Karpas-422 (cell line): Measurements from ENCODE around the gene MVP. TPM values are rescaled to one million over a fixed set of nuclear protein-coding genes. Genes with fewer than 3 reads are reported as not detected.
A peak's percentile ranks its signal among the peaks of the same experiment; 100 is the strongest.
"Not testable (repeated sequence)": the region's sequence is repeated elsewhere in the genome, so short reads cannot be mapped to it uniquely, and the experiment has no call there.

ENCODE experiments used
- DNase-seq: peaks from one replicate; pipeline ENCODE4 v3.0.0-alpha.2; 2015
- H2AFZ ChIP-seq: fragments of 200-600 bp; sonication (generic); 2 replicates; pipeline ENCODE4 v1.6.1; 2014; ENCODE audit warnings: antibody characterized with exemption, low read length, mixed read lengths
- H3K27ac ChIP-seq: fragments of 200-600 bp; sonication (generic); 2 replicates; pipeline ENCODE4 v1.5.1; 2014; ENCODE audit warnings: mild to moderate bottlenecking, low read length, moderate library complexity
- H3K27me3 ChIP-seq: fragments of 200-600 bp; sonication (generic); 2 replicates; pipeline ENCODE4 v1.6.1; 2014; ENCODE audit warnings: low read length, mixed read lengths
- H3K36me3 ChIP-seq: fragments of 200-600 bp; sonication (generic); 2 replicates; pipeline ENCODE4 v1.6.1; 2014; ENCODE audit warnings: low read length, mixed read lengths; ENCODE audit not compliant: insufficient read depth
- H3K4me1 ChIP-seq: fragments of 200-600 bp; sonication (generic); 2 replicates; pipeline ENCODE4 v1.6.1; 2014; ENCODE audit warnings: mild to moderate bottlenecking, low read length, mixed read lengths
- H3K4me2 ChIP-seq: fragments of 200-600 bp; sonication (generic); 2 replicates; pipeline ENCODE4 v1.6.1; 2014; ENCODE audit warnings: low read length, low read depth, mild to moderate bottlenecking; ENCODE audit not compliant: poor library complexity, severe bottlenecking
- H3K4me3 ChIP-seq: fragments of 200-600 bp; sonication (generic); 2 replicates; pipeline ENCODE4 v1.5.1; 2014; ENCODE audit warnings: mild to moderate bottlenecking, antibody characterized with exemption, low read length, mixed read lengths
- H3K79me2 ChIP-seq: fragments of 200-600 bp; sonication (generic); 2 replicates; pipeline ENCODE4 v1.6.1; 2014; ENCODE audit warnings: mild to moderate bottlenecking, low read length, mixed read lengths
- H3K9ac ChIP-seq: fragments of 200-600 bp; sonication (generic); 2 replicates; pipeline ENCODE4 v1.6.0; 2014; ENCODE audit warnings: low read length
- H3K9me2 ChIP-seq: fragments of 200-600 bp; sonication (generic), shearing (Covaris generic); replicated peaks from 2 replicates; pipeline ENCODE4 v1.6.0; 2014; ENCODE audit warnings: mild to moderate bottlenecking, low read length, moderate library complexity; ENCODE audit not compliant: insufficient read depth
- H3K9me3 ChIP-seq: fragments of 300-700, 200-600 bp; sonication (generic); 2 replicates; pipeline ENCODE4 v1.6.1; 2014; ENCODE audit warnings: low read length, mixed read lengths
- H4K20me1 ChIP-seq: fragments of 200-600 bp; sonication (generic); 2 replicates; pipeline ENCODE4 v1.6.1; 2014; ENCODE audit warnings: mild to moderate bottlenecking, antibody characterized with exemption, low read length, low read depth; ENCODE audit not compliant: insufficient read depth
- total RNA-seq: library from RNA; depleted of rRNA; stranded (reverse); fragments of >200 nt; shearing (Covaris generic); gene quantifications from 2 replicates; pipeline ENCODE4 v1.2.3, GENCODE V29; 2014; ENCODE audit warnings: low replicate concordance

Gene MVP
- total RNA-seq, 1 experiment from 2014 or later: 7.8 TPM

DNA sequence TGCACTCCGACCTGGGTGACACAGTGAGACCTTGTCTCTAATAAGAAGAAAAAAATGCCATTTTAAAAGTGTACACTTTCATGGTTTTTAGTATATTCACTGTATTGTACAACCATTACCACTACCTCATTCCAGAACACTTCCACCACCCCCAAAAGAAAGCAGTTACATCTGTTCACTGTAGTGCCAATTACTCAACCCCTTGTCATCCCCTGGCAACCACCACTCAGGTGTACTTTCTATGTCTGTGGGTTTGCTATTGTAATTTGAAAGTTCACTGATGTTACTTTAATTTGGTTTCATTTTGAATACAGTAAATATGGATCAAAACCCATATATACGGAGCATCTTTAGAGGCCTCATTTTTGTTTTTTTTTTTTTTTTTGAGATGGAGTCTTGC lies 36.1 kb upstream of the MVP start:
- Histone ChIP-seq H3K9me2 (no peaks in the 10 kb centered on the region), H3K79me2 (no peaks in the 10 kb centered on the region), H3K4me3 (no peak overlapping the region), H4K20me1 (no peaks in the 10 kb centered on the region), H3K9ac (no peak overlapping the region), H2AFZ (no peak overlapping the region), H3K4me2 (no peak overlapping the region), H3K27me3 (no peaks in the 10 kb centered on the region), H3K9me3 (no peaks in the 10 kb centered on the region), H3K36me3 (no peaks in the 10 kb centered on the region), H3K27ac (no peak overlapping the region), H3K4me1 (no peaks in the 10 kb centered on the region)
- DNase-seq: no peak

DNA sequence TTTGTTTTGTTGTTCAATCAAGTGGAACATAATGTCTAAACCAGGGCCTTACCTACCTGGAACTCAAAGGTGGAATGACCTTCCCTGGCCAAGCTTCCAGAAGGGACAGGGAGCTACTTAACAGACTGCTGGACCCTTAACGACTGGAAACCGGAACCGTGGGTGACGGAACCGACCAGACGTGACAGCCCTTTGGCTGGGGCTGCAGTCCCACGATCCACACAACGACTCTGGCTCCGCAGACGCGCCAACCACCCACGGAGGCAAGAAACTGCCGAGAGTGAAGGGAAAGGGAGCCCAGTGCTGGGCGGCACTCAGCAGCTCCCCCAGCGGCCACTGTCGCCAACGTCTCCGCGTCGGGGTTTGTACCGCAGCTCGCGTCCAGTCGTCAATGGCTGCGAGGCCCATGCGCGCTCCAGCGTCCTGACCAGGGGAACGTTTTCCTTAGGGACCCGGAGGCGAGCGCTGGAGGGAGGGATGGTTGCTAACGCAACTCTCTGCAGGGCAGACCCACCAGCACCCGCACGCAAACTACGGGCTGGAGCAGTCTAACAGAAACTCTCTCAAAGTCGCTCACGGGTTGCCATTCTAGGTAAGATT lies 35.3 kb upstream of the MVP start:
- Histone ChIP-seq H3K27ac (no peak overlapping the region), H3K9me3 (no peaks in the 10 kb centered on the region), H3K36me3 (no peaks in the 10 kb centered on the region), H2AFZ (no peak overlapping the region), H3K79me2 (no peaks in the 10 kb centered on the region), H3K4me3 (no peak overlapping the region), H3K4me2 (no peak overlapping the region), H3K4me1 (peaks cover 6% of the 10 kb centered on the region), H3K27me3 (no peaks in the 10 kb centered on the region), H3K9me2 (no peaks in the 10 kb centered on the region), H3K9ac (no peak overlapping the region), H4K20me1 (no peaks in the 10 kb centered on the region)
- DNase-seq: no peak

DNA sequence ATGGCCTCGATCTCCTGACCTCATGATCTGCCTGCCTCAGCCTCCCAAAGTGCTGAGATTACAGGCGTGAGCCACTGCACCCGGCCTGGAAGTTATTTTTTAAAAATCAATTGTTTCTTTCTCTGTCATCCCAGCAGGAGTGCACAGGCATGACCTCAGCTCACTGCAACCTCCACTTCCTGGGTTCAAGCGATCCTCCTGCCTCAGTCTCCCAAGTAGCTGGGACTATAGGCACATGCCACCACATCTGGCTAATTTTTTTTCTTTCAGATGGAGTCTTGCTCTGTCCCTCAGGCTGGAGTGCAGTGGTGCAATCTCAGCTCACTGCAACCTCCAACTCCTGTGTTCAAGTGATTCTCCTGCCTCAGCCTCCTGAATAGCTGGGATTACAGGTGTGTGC lies 33.1 kb upstream of the MVP start:
- H3K9ac ChIP-seq, H3K4me2 ChIP-seq, DNase-seq, H3K9me3 ChIP-seq, H3K4me3 ChIP-seq, H4K20me1 ChIP-seq, H2AFZ ChIP-seq, H3K36me3 ChIP-seq, H3K27ac ChIP-seq, H3K9me2 ChIP-seq, H3K27me3 ChIP-seq: not testable (repeated sequence)
- Histone ChIP-seq H3K4me1 (peaks cover 13% of the 10 kb centered on the region), H3K79me2 (peaks cover 16% of the 10 kb centered on the region)

DNA sequence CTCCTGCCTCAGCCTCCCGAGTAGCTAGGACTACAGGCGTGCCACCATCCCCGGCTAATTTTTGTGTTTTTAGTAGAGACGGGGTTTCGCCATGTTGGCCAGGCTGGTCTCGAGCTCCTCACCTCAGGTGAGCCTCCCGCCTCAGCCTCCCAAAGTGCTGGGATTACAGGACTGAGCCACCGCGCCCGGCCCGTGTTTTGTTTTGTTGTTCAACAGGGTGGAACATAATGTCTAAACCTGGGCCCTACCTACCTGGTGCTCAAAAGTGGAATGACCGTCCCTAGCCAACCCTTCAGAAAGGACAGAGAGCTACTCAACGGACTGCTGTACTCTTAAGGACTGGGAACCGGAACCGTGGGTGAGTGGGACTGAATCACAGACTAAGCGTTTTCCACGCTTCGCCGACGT lies 30.5 kb upstream of the MVP start:
- DNase-seq: no peak
- H2AFZ ChIP-seq: peak overlapping the region; percentile 91
- H3K4me2 ChIP-seq: peak overlapping the region; percentile 86
- H3K27me3 ChIP-seq: no peaks in the 10 kb centered on the region
- H3K79me2 ChIP-seq: peaks cover 42% of the 10 kb centered on the region
- H3K36me3 ChIP-seq: peaks cover 18% of the 10 kb centered on the region
- H3K4me1 ChIP-seq: peaks cover 21% of the 10 kb centered on the region
- no peaks in the 10 kb centered on the region for H3K9me2 ChIP-seq
- H3K4me3 ChIP-seq: peak overlapping the region; percentile 89
- H3K9me3 ChIP-seq: no peaks in the 10 kb centered on the region
- H3K27ac ChIP-seq: peak overlapping the region; percentile 41
- peak overlapping the region; percentile 90 for H3K9ac ChIP-seq
- H4K20me1 ChIP-seq: peaks cover 2% of the 10 kb centered on the region; the same call in 1 of the 2 replicates

DNA sequence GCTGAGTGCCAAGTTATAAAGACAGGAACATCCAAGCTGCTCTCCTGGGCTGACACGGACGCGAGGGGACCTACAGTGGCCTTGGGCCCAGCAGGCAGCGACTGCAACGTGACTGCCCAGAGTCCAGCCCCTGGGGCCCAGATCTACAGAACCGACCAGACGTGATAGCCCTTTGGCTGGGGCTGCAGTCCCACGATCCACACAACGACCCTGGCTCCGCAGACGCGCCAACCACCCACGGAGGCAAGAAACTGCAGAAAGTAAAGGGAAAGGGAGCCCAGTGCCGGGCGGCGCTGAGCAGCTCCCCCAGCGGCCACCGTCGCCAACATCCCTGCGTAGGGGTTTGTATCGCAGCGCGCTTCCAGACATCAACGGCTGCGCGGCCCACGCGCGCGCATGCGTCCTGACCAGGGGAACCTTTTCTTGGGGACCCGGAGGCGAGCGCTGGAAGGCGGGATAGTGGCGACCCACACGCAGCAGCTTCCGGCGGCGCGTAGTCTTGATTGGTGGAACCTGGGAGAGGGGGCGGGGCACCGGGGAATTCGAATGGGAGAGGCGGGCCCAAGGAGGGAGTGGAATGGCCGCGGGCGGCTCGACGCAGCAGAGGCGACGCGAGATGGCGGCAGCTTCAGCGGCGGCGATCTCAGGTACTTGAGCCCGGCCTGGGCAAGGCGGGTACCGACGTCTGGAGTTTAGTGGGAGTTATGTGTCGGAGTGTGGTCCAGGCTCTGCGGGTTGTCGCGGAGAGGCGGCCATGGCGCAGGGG lies 29.9 kb upstream of the MVP start, which contains the start of gene KIF22:
Gene KIF22 (plus strand): TSS at position 569 of the 766 bp plus-strand sequence. CDS start 9 bp downstream, at position 578.
- peak within 1 kb of the TSS; percentile 86 for H3K4me2 ChIP-seq
- peak within 1 kb of the TSS; percentile 95 for H3K9ac ChIP-seq
- H3K4me1 ChIP-seq: peaks cover 21% of the 10 kb centered on the region
- H3K27me3 ChIP-seq: no peaks in the 10 kb centered on the region
- H3K79me2 ChIP-seq: peaks cover 48% of the 10 kb centered on the region
- H4K20me1 ChIP-seq: peaks cover 5% of the 10 kb centered on the region; the same call in 1 of the 2 replicates
- peak; percentile 99 for DNase-seq
- H3K9me2 ChIP-seq: no peaks in the 10 kb centered on the region
- no peaks in the 10 kb centered on the region for H3K9me3 ChIP-seq
- H3K36me3 ChIP-seq: peaks cover 18% of the 10 kb centered on the region
- peak within 1 kb of the TSS; percentile 90 for H3K4me3 ChIP-seq
- peak within 1 kb of the TSS; percentile 91 for H2AFZ ChIP-seq
- H3K27ac ChIP-seq: peak within 1 kb of the TSS; percentile 67

DNA sequence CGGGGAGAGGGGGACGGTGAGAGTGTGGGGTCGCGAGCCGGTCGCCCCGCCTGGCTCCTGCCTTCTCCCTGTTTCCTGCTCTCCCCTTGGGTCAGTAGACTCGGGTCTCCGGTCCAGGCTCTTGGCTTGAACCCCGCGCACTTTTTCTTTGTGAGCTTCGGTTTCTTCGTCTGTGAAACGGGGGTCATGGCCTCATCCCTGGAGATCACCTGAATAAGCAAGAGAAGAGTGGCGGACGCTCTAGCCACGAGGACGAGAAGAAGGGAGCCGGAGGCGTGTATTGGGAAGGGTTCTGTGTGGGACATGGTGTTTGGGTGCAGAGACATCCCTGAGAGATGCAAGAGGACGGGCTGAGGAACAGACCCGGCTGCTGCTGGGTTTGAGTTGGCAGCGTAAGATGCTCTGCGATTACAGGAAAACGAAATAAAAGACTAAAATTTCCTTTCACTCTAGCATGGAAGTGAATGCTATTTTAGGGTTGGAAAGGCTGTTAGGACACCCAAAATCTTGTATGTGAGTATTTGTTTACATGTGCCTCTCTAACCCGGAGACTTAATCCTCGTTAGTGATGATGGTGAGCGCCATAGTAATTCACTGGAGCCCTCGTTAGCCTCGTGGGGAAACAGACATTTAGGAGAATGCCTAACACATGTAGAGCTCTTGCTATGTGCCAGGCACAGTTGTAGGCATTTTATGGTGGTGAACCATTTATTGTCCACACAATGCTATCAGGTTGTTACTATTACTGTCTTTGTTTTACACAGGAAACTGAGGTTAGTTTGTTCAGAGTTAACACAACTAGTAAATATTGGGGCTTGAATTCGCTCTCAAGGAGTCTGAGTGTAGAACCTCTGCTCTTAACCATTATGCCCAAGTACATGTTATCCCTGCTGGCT lies 29.1 kb upstream of the MVP start:
- Histone ChIP-seq H3K9ac (peak overlapping the region; percentile 95), H3K27ac (peak overlapping the region; percentile 67), H3K9me2 (no peaks in the 10 kb centered on the region), H4K20me1 (peaks cover 5% of the 10 kb centered on the region; the same call in 1 of the 2 replicates), H3K36me3 (peaks cover 19% of the 10 kb centered on the region), H3K4me1 (peaks cover 21% of the 10 kb centered on the region), H3K79me2 (peaks cover 54% of the 10 kb centered on the region), H3K4me2 (peak overlapping the region; percentile 77), H3K27me3 (no peaks in the 10 kb centered on the region), H3K9me3 (no peaks in the 10 kb centered on the region), H2AFZ (no peak overlapping the region), H3K4me3 (peak overlapping the region; percentile 90)
- peak; percentile 67 for DNase-seq

DNA sequence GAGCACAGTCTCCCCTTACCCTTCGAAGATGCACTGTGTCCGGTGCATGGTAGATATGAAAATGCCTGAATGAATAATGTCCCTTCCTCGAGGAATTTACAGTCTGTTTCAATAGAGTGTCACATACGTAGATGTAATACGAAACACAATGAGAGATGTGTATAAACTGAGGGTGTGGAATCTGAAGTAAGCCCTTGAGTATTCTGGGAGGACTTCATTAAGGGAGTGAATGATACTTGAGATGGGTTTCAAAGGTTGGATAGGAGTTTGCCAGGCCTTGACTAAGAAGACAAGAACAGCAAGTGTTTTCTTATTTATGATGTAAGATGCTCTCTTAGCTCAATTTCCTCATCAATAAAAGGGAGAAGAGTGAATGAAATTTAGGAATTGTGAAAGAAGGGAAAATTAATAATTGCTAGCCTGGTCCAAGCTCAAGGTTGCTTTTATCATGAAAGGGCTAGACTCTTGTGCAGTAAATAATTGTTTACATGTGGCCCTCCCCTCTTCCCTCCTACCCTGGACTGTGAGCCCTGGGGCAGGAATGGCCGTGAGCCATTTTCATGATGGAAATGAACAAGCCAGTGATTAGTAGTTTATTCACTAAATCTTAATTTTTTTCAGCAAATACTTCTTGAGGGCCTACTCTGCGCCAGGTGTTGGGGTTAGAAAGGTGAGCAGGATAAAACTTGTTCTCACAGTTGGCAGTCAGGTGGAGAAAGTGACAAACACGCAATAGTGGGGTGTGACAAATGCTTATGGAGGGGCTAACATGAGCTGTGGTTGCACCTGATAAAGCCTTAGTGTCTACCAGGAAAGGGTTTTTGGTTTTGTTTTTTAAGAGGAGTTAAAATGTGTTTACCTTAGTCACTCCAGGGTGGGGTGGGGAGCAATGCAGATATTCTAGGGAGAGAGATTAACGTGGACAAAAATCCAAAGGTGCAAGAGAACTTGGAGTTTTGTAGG lies 28.1 kb upstream of the MVP start:
- Histone ChIP-seq H3K9ac (peak overlapping the region; percentile 95), H3K36me3 (peaks cover 27% of the 10 kb centered on the region), H3K27me3 (no peaks in the 10 kb centered on the region), H3K9me2 (no peaks in the 10 kb centered on the region), H3K9me3 (no peaks in the 10 kb centered on the region), H3K4me1 (peaks cover 21% of the 10 kb centered on the region), H4K20me1 (peaks cover 5% of the 10 kb centered on the region; the same call in 1 of the 2 replicates), H3K4me3 (peak overlapping the region; percentile 90), H2AFZ (no peak overlapping the region), H3K27ac (no peak overlapping the region; the same call in 1 of the 2 replicates), H3K4me2 (peak overlapping the region; percentile 77), H3K79me2 (peaks cover 61% of the 10 kb centered on the region)
- DNase-seq: no peak
